D721Med (cell line): Measurements from ENCODE around the gene PBX4.

ENCODE experiments used
- DNase-seq: peaks from one replicate; pipeline ENCODE4 v3.0.0; 2011; ENCODE audit warnings: low spot score; ENCODE audit not compliant: insufficient read length
- FAIRE-seq: peaks from 2 replicates; lab custom pipeline; 2011; peaks lifted over from hg19 to GRCh38; lab: Jason Lieb, UNC
- CTCF ChIP-seq: IDR thresholded peaks from 2 replicates; pipeline ENCODE4 v1.5.1; 2012; ENCODE audit warnings: mild to moderate bottlenecking, control low read depth; ENCODE audit not compliant: insufficient read depth; ENCODE audit errors: missing control alignments

The PBX4 gene

GRCh38 chr19:19535311-19536191 is 82.9 kb downstream of the PBX4 start:
- no peak for TF ChIP-seq CTCF
- no peak for DNase-seq
- no peak for FAIRE-seq

GRCh38 chr19:19534556-19535265 is 83.8 kb downstream of the PBX4 start:
- no peak for FAIRE-seq
- TF ChIP-seq CTCF: no peak
- DNase-seq: no peak

GRCh38 chr19:19533841-19534240 is 84.6 kb downstream of the PBX4 start:
- no peak for FAIRE-seq
- peak; percentile 5 for TF ChIP-seq CTCF
- peak; percentile 91 for DNase-seq

- no peak for DNase-seq
- FAIRE-seq: no peak
Measured at GRCh38 chr19:19532806-19533701, 85.4 kb downstream of the PBX4 start.

GRCh38 chr19:19531951-19532805 is 86.3 kb downstream of the PBX4 start:
- DNase-seq (peak; percentile 89), FAIRE-seq (no peak)
- peak; percentile 94 for TF ChIP-seq CTCF

More at GRCh38 chr19:19532806-19533701, 85.4 kb downstream of the PBX4 start:
- no peak for TF ChIP-seq CTCF

- DNase-seq (no peak), FAIRE-seq (no peak)
- no peak for TF ChIP-seq CTCF
Measured at GRCh38 chr19:19530889-19531288, 87.6 kb downstream of the PBX4 start.
